Measurements from ENCODE around the gene HMGCL.
"Not testable (repeated sequence)": the region's sequence is repeated elsewhere in the genome, so short reads cannot be mapped to it uniquely, and the experiment has no call there.

Gene HMGCL

GRCh38 chr1:23825076-23825761 lies at the start of gene HMGCL:
TSS of gene HMGCL (minus strand) at chr1:23825429. CDS start at chr1:23825415, 14 bp downstream.
- DNase-seq: peak; percentile 82 to 95

GRCh38 chr1:23872421-23872820 lies 47.2 kb upstream of the HMGCL start:
- no peak for DNase-seq

DNA sequence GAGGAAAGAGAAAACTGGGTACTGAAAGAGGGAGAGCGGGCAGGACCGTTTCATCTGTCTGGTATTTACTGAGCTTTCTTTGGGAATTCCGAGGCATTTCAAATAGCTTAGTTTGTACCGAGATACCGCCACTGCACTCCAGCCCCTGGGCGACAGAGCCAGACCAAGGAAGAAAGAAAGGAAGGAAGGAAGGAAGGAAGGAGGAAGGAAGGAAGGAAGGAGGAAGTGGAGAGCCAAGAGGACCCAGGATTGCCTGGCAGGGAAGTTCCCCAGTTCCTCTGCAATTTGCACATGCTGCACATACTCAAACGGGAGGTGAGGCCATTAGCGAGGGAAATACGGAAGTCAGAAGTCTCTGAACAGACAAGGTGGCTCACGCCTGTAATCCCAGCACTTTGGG lies 43.8 kb upstream of the HMGCL start:
- DNase-seq: no peak

- DNase-seq: peak in 1 of 2 experiments; percentile 73
These were observed 43.4 kb upstream of the HMGCL start for GRCh38 chr1:23868557-23869016.

GRCh38 chr1:23867895-23868556 lies 42.8 kb upstream of the HMGCL start, which contains the start of gene FUCA1:
TSS of gene FUCA1 (minus strand) at chr1:23868290. CDS start at chr1:23868286, 4 bp downstream.
- DNase-seq: peak; percentile 92 to 98

DNA sequence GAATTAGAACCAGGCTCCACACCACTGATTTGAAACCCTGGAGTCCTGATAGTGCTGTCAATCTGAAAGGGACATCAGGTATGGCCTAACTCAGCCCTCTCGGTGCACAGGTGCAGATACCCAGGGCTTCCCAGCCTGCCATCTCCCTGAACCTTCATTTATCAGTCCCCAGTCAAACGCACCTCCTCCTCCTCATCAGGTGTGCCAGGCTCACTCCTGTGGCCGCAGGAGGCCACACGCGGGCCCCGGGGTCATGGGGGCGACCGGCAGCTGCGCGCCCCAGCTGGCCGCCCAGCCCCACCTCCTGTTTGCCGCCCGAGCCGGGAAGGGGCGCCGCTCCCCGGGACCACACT lies 42.3 kb upstream of the HMGCL start:
- peak in 1 of 2 experiments; percentile 49 for DNase-seq

DNA sequence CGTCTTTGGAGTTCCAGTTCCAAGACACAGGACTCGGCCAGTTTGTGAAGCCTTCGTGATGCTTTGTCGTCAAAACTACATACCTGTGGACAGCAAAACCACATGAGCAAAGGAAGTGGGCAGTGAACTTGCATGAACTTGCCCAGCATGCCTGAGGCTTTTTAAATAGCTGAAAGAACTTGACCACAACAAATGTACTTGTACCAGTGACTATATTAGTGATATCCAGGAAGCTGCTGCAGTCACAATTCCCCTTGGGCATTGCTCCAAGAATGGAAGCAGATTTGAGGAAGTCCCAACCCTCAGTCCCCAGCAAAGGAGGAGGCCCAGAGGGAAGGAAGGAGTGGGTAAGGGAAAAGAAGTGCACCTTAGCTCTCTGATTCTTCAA lies 40.3 kb upstream of the HMGCL start:
- no peak for DNase-seq

GRCh38 chr1:23864801-23865542 lies 39.7 kb upstream of the HMGCL start:
- DNase-seq: no peak

DNA sequence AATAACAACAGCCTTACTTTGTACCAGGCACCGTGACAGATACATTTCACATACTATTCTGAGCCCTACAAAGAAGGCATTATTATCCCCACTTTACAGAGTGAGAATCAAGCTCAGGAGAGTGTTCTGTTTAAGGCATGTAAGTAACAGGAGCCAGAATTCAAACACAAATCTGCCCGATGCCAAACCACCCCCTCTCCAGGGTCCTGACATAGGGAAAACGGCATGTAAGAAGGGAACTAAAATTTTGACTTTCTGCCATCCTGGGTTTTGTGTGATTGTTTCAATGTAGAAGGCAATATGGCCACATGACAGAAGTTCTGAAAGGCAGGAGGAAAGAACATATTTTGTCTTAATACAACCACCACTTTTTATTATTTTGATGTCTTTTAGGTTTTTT lies 37.4 kb upstream of the HMGCL start:
- no peak for DNase-seq

- DNase-seq: peak in 1 of 2 experiments; percentile 16
These were observed 29.3 kb upstream of the HMGCL start for GRCh38 chr1:23854568-23854967.

GRCh38 chr1:23853124-23853523 lies 27.9 kb upstream of the HMGCL start:
- not testable (repeated sequence) for DNase-seq

GRCh38 chr1:23851406-23851805 lies 26.2 kb upstream of the HMGCL start:
- not testable (repeated sequence) for DNase-seq

DNA sequence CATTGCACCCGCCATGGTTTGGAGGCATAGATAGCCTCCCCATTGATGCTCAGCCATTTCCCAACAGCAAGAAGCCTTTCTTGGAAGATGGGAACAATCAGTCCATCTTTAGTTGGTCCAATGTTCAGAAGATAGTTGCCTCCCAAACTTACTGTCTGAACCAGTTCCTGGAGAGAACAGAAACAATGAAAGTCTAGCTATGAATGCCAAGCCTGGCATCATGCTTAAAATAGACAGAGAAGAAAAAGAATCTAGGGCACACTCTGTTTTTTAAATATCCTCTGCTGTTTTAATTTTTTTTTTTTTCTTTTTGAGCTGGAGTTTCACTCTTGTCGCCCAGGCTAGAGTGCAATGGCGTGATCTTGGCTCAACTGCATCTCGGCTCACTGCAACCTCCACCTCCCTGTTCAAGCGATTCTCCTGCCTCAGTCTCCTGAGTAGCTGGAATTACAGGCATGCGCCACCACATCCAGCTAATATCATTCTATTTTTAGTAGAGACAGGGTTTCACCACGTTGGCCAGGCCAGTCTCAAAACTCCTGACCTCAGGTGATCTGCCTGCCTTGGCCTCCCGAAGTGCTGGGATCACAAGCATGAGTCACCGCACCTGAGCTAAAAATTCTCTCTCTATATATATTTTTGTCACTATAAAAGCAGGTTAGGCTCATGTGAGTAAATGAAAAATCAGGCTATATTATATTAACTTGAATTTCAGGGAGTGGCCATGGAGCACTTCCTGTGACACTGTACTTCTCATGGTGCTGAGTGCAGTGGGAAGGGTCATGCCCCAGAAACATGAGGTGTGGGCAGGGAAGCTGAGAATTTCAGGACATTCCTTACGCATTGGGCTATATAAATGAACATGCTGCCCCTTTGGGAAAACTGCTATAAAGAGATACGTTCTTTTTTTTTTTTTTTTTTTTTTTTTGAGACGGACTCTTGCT lies 23.7 kb upstream of the HMGCL start:
- DNase-seq: no peak

DNA sequence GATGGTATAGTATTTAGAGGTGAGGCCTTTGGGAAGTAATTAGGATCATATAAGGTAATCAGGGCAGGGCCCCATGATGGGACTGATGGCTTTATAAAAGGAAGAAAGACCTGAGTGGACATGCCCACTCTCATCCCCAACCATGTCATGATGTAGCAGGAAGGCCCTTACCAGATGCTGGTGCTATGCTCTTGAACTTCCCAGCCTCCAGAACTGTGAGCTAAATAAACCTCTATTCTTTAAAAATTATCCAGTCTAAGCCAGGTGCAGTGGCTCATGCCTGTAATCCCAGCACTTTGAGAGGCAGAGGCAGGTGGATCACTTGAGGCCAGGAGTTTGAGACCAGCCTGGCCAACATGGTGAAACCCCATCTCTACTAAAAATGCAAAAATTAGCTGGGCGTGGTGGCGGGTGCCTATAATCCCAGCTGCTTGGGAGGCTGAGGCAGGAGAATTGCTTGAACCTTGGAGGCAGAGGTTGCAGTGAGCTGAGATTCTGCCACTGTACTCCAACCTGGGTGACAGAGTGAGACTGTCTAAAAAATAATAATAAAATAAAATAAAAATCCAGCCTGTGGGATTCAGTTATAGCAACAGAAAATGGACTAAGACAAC lies 22.4 kb upstream of the HMGCL start:
- DNase-seq: not testable (repeated sequence)

DNA sequence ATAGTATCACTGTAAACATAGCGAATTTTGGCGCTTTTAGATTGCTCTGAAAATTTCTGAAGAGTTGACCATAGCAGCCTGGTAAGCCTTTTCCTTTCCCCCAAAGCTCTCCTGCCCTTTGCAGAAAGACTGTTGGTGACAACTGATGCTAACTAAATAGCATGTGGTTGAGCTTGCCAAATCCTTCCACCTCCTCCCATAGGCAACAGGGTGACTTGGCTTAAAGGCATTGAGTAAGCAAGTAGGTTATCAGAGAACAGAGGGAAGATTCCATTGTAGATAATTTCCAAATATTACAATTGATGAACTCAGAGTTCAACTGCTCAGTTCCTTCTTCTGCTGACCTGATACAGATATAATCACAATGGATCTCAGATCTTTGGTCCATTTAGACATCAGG lies 19.9 kb upstream of the HMGCL start:
- DNase-seq: no peak

DNA sequence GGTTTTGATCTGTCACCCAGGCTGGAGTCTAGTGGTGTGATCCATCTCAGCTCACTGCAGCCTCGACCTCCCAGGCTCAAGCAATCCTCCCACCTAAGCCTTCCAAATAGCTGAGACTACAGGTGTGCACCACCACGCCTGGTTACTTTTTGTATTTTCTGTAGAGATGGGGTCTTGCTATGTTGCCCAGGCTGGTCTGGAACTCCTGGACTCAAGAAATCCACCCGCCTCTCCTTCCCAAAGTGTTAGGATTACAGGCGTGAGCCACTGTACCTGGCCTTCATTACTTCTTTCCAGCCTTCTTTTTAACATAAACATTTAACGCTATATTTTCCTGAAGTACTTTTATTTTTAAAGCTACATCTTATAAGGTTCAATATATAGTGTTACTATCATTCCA lies 18.4 kb upstream of the HMGCL start:
- no peak for DNase-seq

GRCh38 chr1:23838401-23838866 lies 13.2 kb upstream of the HMGCL start:
- peak in 1 of 2 experiments; percentile 67 for DNase-seq

GRCh38 chr1:23837908-23838307 lies 12.7 kb upstream of the HMGCL start:
- no peak for DNase-seq

GRCh38 chr1:23836037-23836436 lies 10.8 kb upstream of the HMGCL start:
- DNase-seq: no peak

DNA sequence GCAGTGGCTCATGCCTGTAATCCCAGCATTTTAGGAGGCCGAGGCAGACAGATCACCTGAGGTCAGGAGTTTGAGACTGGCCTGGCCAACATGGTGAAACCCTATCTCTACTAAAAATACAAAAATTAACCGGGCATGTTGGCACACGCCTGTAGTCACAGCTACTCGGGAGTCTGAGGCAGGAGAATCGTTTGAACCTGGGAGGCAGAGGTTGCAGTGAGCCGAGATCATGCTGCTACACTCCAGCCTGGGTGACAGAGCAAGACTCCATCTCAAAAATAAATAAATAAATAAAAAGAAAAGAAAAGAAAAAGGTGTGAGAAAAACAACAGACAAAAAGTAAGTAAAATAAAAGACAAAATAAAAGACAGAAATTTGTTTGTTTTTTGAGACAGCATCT lies 8.9 kb upstream of the HMGCL start:
- not testable (repeated sequence) for DNase-seq

DNA sequence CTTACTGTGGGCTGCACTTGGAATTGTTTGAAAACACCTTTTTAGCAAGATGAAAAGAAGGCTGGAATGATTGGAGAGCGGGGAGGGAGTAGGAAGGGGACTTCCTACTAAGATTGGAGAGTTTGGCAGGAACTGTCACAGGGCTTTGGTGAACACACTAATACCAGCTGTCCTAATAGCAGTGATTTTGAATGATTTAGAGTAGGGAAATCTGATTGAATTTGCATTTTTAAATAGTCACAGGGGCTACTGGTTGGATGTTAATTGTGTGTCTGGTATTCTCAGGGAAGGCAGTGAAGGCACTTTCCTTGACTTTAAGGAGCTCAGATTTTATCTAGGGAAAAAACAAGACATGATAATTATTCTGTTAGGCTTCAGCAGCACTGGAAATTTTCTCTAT lies 2.5 kb upstream of the HMGCL start:
- no peak for DNase-seq

DNA sequence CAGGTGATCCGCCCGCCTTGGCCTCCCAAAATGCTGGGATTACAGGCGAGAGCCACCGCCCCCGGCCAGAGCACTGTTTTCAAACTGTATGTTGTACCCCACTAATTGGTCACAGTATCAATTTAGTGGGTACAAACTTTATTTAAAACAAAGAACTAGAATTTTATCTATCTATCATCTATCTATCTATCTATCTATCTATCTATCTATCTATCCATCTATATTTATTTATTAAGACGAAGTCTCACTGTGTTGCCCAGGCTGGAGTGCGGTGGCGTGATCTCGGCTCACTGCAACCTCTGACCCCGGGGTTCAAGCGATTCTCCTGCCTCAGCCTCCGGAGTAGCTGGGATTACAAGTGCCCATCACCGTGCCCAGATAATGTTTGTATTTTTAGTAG lies 1.4 kb upstream of the HMGCL start:
- DNase-seq: not testable (repeated sequence)
